Measurements from ENCODE around the gene LRP1B.

DNA sequence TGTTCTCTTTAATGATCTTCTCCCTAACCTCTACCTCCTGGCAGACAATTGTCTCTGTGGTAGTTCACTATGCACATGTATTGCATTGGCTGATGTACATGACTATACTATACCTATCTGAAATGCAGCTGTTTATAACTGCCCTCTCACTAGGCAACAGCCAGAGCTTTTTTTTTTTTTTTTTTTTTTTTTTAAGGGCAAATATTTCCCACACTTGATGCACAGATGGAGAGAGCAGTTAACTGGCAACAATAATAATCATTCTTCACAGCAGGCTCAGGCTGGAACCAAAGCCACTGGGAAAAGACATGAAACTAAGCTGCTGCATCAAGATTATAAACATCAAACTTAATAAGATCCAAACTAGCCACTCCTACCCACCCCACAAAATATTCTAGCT, 707.7 kb downstream of the LRP1B start:
- no peak for TF ChIP-seq POLR2A (IDR thresholded peaks at IDR 0.05)
- no peak for TF ChIP-seq CTCF (IDR thresholded peaks at IDR 0.05)
